Pancreas (tissue), 10 donors: ENCODE measurements around the gene DYRK1A. TPM values are rescaled to one million over a fixed set of nuclear protein-coding genes. Genes with fewer than 3 reads are reported as not detected.

Experiments
- ATAC-seq, 4 donors: fragments of 200-7000 bp; cut with Tn5 transposase; one replicate each; pipeline versions ENCODE4 v1.8.0 to v1.9.1; 2020; ENCODE audit warnings: mild to moderate bottlenecking in 4 of 4, moderate library complexity in 4 of 4
- DNase-seq, 6 donors: peaks; one replicate each; pipeline ENCODE4 v3.0.0-alpha.2; 2020
- FAIRE-seq: peaks from 2 replicates; lab custom pipeline; 2012; peaks lifted over from hg19 to GRCh38; lab: Jason Lieb, UNC
- H3K27ac ChIP-seq, 4 donors: fragments of 200-600 bp; sonication (generic); 1 replicate in 3 of 4; 2 replicates in 1 of 4; pipeline versions ENCODE4 v1.5.0 to v1.8.0; 2020
- H3K27me3 ChIP-seq, 4 donors: fragments of 200-600 bp; one replicate each; pipeline ENCODE4 v1.8.0; 2021
- H3K36me3 ChIP-seq, 3 donors: fragments of 200-600 bp; sonication (generic) in 1 of 3; one replicate each; pipeline versions ENCODE4 v1.5.0 to v1.8.0; 2020 to 2021
- H3K4me1 ChIP-seq, 3 donors: fragments of 200-600 bp; one replicate each; pipeline ENCODE4 v1.8.0; 2021
- H3K4me3 ChIP-seq, 4 donors: fragments of 200-600 bp; sonication (generic) in 2 of 4; one replicate each; pipeline versions ENCODE4 v1.5.0 to v1.8.0; 2020 to 2021
- H3K9me3 ChIP-seq, 4 donors: fragments of 200-600 bp; one replicate each; pipeline ENCODE4 v1.8.0; 2021
- CTCF ChIP-seq, 4 donors: fragments of 200-600 bp; sonication (generic) in 3 of 4; IDR thresholded peaks; one replicate each; pipeline versions ENCODE4 v1.5.0 to v1.8.0; 2021; ENCODE audit warnings: antibody characterized with exemption in 4 of 4
- WGBS, 2 donors: extraction: QIAGEN DNeasy Blood & Tissue Kit; methylation state at CpG; one replicate each; pipeline ENCODE4 v1.1.7; 2013; 5-methylcytosine and 5-hydroxymethylcytosine counted together
- intact Hi-C, 3 donors: fragments of 100-400 bp; cut with DNase I; formaldehyde crosslinking; loops; one replicate each; pipeline versions ENCODE4 v1.11.1 to v1.14.2; 2022
- polyA plus RNA-seq, 2 donors: library from polyadenylated mRNA; stranded (reverse); fragments of 200-250 nt; gene quantifications; one replicate each; pipeline ENCODE4 v1.2.3, GENCODE V29; 2013
- total RNA-seq, 6 donors: library from RNA; stranded (reverse); fragmentation: NEBNext Ultra II Directional in 4 of 6; extraction: Animal tissue kit (Norgen Biotek cat#: 25700) in 4 of 6; gene quantifications; one replicate each; pipeline versions ENCODE4 v1.2.1 to v1.2.4, GENCODE V29; 2021 to 2023
- donor health status: healthy with polysubstance abuse.
- donor health status: DM: no; HTN: no; CAD: no; lungs with moderate emphysema.
- donor health status: DM: no; HTN: no; CAD: no.
- donor health status: control.
- donor health status: control.
- donor health status: Bipolar disorder and iron deficiency.
- donor health status: DM: yes; HTN: yes; CAD: no.
- donor health status: DM: no; HTN: no; CAD: no.
- donor health status: DM: no; HTN: no; CAD: no.
- donor health status: DM: yes; HTN: yes; CAD: no.

DYRK1A gene
- total and polyA plus RNA-seq, 8 donors = 10.4 to 37.9 (median 22.3) TPM

- ATAC-seq = no peak
- no peak for TF ChIP-seq CTCF (IDR thresholded peaks at IDR 0.05)
- Histone ChIP-seq H3K9me3 (no peaks in the 10 kb centered on the region), H3K36me3 (no peaks in the 10 kb centered on the region), H3K4me1 (no peaks in the 10 kb centered on the region), H3K27ac (no peak overlapping the region), H3K4me3 (no peak overlapping the region), H3K27me3 (no peaks in the 10 kb centered on the region)
- FAIRE-seq = no peak
- DNase-seq = no peak
- intact Hi-C loops = no loop called here
These were observed 16.1 kb upstream of the DYRK1A start for GRCh38 chr21:37350472-37350871.

- 49 to 54% methylated on average over 5 of the region's 5 CpGs for WGBS, 2 donors
- Histone ChIP-seq H3K27me3 (no peaks in the 10 kb centered on the region), H3K4me1 (no peaks in the 10 kb centered on the region), H3K27ac (no peak overlapping the region), H3K4me3 (no peak overlapping the region), H3K9me3 (no peaks in the 10 kb centered on the region), H3K36me3 (no peaks in the 10 kb centered on the region)
- DNase-seq (no peak), FAIRE-seq (no peak), ATAC-seq (no peak)
- intact Hi-C loops = no loop called here
- TF ChIP-seq CTCF (IDR thresholded peaks at IDR 0.05) = no peak
These were observed 9.9 kb upstream of the DYRK1A start for GRCh38 chr21:37356706-37357105.

GRCh38 chr21:37357691-37358090, 8.9 kb upstream of the DYRK1A start:
- FAIRE-seq (no peak), DNase-seq (no peak), ATAC-seq (no peak)
- Histone ChIP-seq H3K4me3 (no peak overlapping the region), H3K36me3 (no peaks in the 10 kb centered on the region), H3K9me3 (no peaks in the 10 kb centered on the region), H3K4me1 (no peaks in the 10 kb centered on the region), H3K27me3 (no peaks in the 10 kb centered on the region), H3K27ac (no peak overlapping the region)
- no peak for TF ChIP-seq CTCF (IDR thresholded peaks at IDR 0.05)
- intact Hi-C loops = no loop called here
- 75 to 89% methylated on average over 4 of the region's 4 CpGs for WGBS, 2 donors

GRCh38 chr21:37358397-37358796, 8.2 kb upstream of the DYRK1A start:
- H3K27me3 ChIP-seq = no peaks in the 10 kb centered on the region
- no peak overlapping the region for H3K27ac ChIP-seq
- H3K4me3 ChIP-seq = no peak overlapping the region
- no peak for TF ChIP-seq CTCF (IDR thresholded peaks at IDR 0.05)
- H3K4me1 ChIP-seq = no peaks in the 10 kb centered on the region
- FAIRE-seq = no peak
- 69 to 71% methylated on average over 7 of the region's 7 CpGs for WGBS, 2 donors
- no peak for ATAC-seq
- no peak for DNase-seq
- H3K36me3 ChIP-seq = no peaks in the 10 kb centered on the region
- H3K9me3 ChIP-seq = no peaks in the 10 kb centered on the region
- intact Hi-C loops = no loop called here

GRCh38 chr21:37363936-37364335, 2.6 kb upstream of the DYRK1A start:
- no peak for TF ChIP-seq CTCF (IDR thresholded peaks at IDR 0.05)
- FAIRE-seq (no peak), ATAC-seq (no peak), DNase-seq (no peak)
- H3K4me1 ChIP-seq = peaks cover 3 to 5% (median 4%) of the 10 kb centered on the region in 3 donors
- H3K4me3 ChIP-seq = no peak overlapping the region
- H3K27me3 ChIP-seq = no peaks in the 10 kb centered on the region
- intact Hi-C loops = loop anchor here in 1 of 3 donors (10.0 kb wide), 1 partner anchor 99 kb away; the partner anchor contains the start of gene VPS26C
- no peak overlapping the region for H3K27ac ChIP-seq
- no peaks in the 10 kb centered on the region for H3K36me3 ChIP-seq
- WGBS, 2 donors = 94 to 100% methylated on average over 1 of the region's 1 CpG
- no peaks in the 10 kb centered on the region for H3K9me3 ChIP-seq
